Tibial nerve (tissue), 4 donors: ENCODE results near the gene PPP1R16B. TPM values are rescaled to one million over a fixed set of nuclear protein-coding genes. Genes with fewer than 3 reads are reported as not detected.

ENCODE experiments used
- DNase-seq, 2 donors: peaks; one replicate each; pipeline ENCODE4 v3.0.0-alpha.2; 2019; ENCODE audit warnings: low spot score in 2 of 2
- H3K27ac ChIP-seq, 4 donors: fragments of 200-600 bp; sonication (generic) in 3 of 4; one replicate each; pipeline ENCODE4 v1.5.1; 2017 to 2019; ENCODE audit warnings: mild to moderate bottlenecking in 1 of 4
- H3K27me3 ChIP-seq, 2 donors: fragments of 200-600 bp; sonication (generic) in 1 of 2; one replicate each; pipeline versions ENCODE4 v1.5.1 to v1.6.0; 2017 to 2019
- H3K36me3 ChIP-seq, 3 donors: fragments of 200-600 bp; sonication (generic); one replicate each; pipeline ENCODE4 v1.5.1; 2018 to 2019
- H3K4me1 ChIP-seq, 4 donors: fragments of 200-600 bp; sonication (generic) in 3 of 4; one replicate each; pipeline ENCODE4 v1.5.1; 2017 to 2019
- H3K4me3 ChIP-seq, 4 donors: fragments of 200-600 bp; sonication (generic) in 3 of 4; one replicate each; pipeline ENCODE4 v1.5.1; 2017 to 2019; ENCODE audit warnings: mild to moderate bottlenecking in 1 of 4, moderate library complexity in 1 of 4
- H3K9me3 ChIP-seq, 4 donors: fragments of 200-600 bp; sonication (generic) in 3 of 4; one replicate each; pipeline ENCODE4 v1.5.1; 2017 to 2019
- EP300 ChIP-seq, 2 donors: sonication (generic); formaldehyde crosslinking; IDR thresholded peaks; one replicate each; pipeline ENCODE4 v1.6.1; 2017; ENCODE audit warnings: antibody characterized with exemption in 2 of 2, mild to moderate bottlenecking in 1 of 2
- POLR2A ChIP-seq, 2 donors: fragments of 450-650 bp; IDR thresholded peaks; one replicate each; pipeline ENCODE4 v1.6.1; 2017; ENCODE audit warnings: antibody characterized with exemption in 2 of 2, mild to moderate bottlenecking in 2 of 2, moderate library complexity in 2 of 2
- WGBS, 2 donors: methylation state at CpG; one replicate each; pipeline ENCODE4 v1.1.5; 2018; 5-methylcytosine and 5-hydroxymethylcytosine counted together
- total RNA-seq, 4 donors: library from RNA; depleted of rRNA; stranded (reverse); fragments of >200 nt; gene quantifications; one replicate each; pipeline ENCODE4 v1.1.0, GENCODE V29; 2016
- TF ChIP-seq, protein P1 (sequence below), 5 experiments: fragments of 200-600 bp in 3 of 5; fragments of 450-650 bp in 2 of 5; sonication (generic) in 3 of 5; IDR thresholded peaks; one replicate each; pipeline ENCODE4 v1.5.1; 2016 to 2019; ENCODE audit warnings: antibody characterized with exemption in 5 of 5, mild to moderate bottlenecking in 3 of 5, moderate library complexity in 2 of 5

Gene PPP1R16B
- total RNA-seq = 1 to 10 TPM; 2.1 to 5.7 (median 4.6) TPM

GRCh38 chr20:38805502-38805957, at the start of gene PPP1R16B:
Gene PPP1R16B (plus strand): TSS chr20:38805697. CDS start chr20:38835926, 30,229 bp downstream.
- 1 to 2% methylated on average over 25 to 31 of the region's 40 CpGs for WGBS, 2 donors
- TF ChIP-seq EP300 (IDR thresholded peaks at IDR 0.05) (no peak), POLR2A (IDR thresholded peaks at IDR 0.05) (peak in 1 of 2 donors; percentile 37)
- TF ChIP-seq, protein P1, sequence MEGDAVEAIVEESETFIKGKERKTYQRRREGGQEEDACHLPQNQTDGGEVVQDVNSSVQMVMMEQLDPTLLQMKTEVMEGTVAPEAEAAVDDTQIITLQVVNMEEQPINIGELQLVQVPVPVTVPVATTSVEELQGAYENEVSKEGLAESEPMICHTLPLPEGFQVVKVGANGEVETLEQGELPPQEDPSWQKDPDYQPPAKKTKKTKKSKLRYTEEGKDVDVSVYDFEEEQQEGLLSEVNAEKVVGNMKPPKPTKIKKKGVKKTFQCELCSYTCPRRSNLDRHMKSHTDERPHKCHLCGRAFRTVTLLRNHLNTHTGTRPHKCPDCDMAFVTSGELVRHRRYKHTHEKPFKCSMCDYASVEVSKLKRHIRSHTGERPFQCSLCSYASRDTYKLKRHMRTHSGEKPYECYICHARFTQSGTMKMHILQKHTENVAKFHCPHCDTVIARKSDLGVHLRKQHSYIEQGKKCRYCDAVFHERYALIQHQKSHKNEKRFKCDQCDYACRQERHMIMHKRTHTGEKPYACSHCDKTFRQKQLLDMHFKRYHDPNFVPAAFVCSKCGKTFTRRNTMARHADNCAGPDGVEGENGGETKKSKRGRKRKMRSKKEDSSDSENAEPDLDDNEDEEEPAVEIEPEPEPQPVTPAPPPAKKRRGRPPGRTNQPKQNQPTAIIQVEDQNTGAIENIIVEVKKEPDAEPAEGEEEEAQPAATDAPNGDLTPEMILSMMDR (IDR thresholded peaks at IDR 0.05) = no peak
- Histone ChIP-seq H3K27me3 (peaks cover 0 to 41% of the 10 kb centered on the region in 2 donors), H3K9me3 (no peaks in the 10 kb centered on the region), H3K36me3 (no peaks in the 10 kb centered on the region), H3K4me1 (peaks cover 0 to 28% (median 9%) of the 10 kb centered on the region in 4 donors), H3K4me3 (peak within 1 kb of the TSS; percentile 42 to 58 (median 57)), H3K27ac (peak within 1 kb of the TSS in 3 of 4 donors; percentile 58 to 82 (median 76))
- DNase-seq = no peak

GRCh38 chr20:38757145-38757775, 48.2 kb upstream of the PPP1R16B start:
- no peaks in the 10 kb centered on the region for H3K4me1 ChIP-seq
- TF ChIP-seq POLR2A (IDR thresholded peaks at IDR 0.05) (no peak), EP300 (IDR thresholded peaks at IDR 0.05) (no peak)
- TF ChIP-seq, protein P1 (IDR thresholded peaks at IDR 0.05) = no peak
- H3K4me3 ChIP-seq = no peak overlapping the region
- peaks cover 0 to 93% (median 0%) of the 10 kb centered on the region in 3 donors for H3K36me3 ChIP-seq
- no peaks in the 10 kb centered on the region for H3K27me3 ChIP-seq
- no peaks in the 10 kb centered on the region for H3K9me3 ChIP-seq
- WGBS, 2 donors = 64 to 75% methylated on average over 7 of the region's 7 CpGs
- no peak overlapping the region for H3K27ac ChIP-seq
- no peak for DNase-seq

DNA sequence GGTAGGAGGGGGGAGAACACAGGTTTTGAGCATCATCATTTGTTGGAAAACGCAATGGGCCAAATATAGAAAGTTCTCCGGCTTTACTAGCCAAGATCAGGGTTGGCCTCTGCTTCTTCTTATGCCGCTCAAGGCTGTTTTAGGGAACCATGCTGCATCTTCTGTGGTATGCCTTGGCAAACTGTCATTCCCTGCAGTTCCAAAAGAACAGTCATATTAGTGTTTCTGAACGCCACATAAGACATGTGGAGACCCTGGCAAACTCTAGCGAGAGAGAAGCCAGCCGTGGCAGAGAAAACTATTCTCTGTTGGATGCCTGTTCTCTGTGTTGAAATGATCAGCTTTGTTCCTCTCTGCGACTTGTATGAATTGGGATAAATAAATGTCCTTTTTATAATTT, 46.4 kb upstream of the PPP1R16B start:
- Histone ChIP-seq H3K27ac (no peak overlapping the region), H3K36me3 (peaks cover 0 to 96% (median 0%) of the 10 kb centered on the region in 3 donors), H3K4me1 (no peaks in the 10 kb centered on the region), H3K27me3 (no peaks in the 10 kb centered on the region), H3K9me3 (no peaks in the 10 kb centered on the region), H3K4me3 (no peak overlapping the region)
- TF ChIP-seq EP300 (IDR thresholded peaks at IDR 0.05) = no peak
- no peak for TF ChIP-seq POLR2A (IDR thresholded peaks at IDR 0.05)
- TF ChIP-seq, protein P1 (IDR thresholded peaks at IDR 0.05) = no peak
- DNase-seq = no peak
- WGBS, 2 donors = 72 to 89% methylated on average over 6 to 7 of the region's 7 CpGs

DNA sequence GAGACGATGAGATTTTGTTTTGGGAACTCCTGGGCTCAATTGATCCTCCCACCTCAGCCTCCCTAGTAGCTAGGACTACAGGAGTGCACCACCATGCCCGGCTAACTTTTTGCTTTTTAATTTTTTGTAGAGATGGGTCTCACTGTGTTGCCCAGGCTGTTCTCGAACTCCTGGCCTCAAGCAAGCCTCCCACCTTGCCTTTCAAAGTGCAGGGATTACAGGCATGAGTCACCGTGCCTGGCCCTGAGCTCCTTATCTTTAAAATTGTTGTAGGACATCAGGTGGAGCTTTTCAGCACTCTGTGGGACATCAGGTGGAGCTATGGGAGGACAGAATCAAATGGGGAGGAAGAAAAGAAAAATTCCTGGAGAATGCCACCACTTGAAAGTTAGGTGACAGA, 44.5 kb upstream of the PPP1R16B start:
- Histone ChIP-seq H3K4me3 (no peak overlapping the region), H3K27me3 (no peaks in the 10 kb centered on the region), H3K4me1 (peaks cover 0 to 6% (median 0%) of the 10 kb centered on the region in 4 donors), H3K27ac (no peak overlapping the region), H3K36me3 (peaks cover 0 to 96% (median 0%) of the 10 kb centered on the region in 3 donors), H3K9me3 (no peaks in the 10 kb centered on the region)
- DNase-seq = no peak
- no peak for TF ChIP-seq EP300 (IDR thresholded peaks at IDR 0.05)
- WGBS, 2 donors = 92 to 97% methylated on average over 4 of the region's 4 CpGs

DNA sequence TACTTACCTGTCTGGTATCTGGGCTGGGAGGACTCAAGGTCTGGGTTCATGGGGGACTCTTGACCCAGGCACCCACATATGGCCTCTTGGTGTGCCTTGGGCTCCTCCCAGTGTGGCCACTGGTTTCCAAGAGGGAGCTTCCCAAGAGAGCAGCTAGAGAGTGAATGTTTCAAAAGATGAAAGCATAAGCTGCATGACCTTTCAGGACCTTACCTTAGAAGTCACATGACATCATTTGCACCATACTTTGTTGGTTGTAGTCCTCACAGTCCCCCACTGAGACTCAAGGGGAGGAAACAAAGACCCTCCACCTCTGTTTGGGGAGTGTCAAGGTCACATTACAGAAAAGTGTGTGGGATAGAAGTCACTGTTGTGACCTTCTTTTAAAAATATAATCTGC, 43.3 kb upstream of the PPP1R16B start:
- TF ChIP-seq EP300 (IDR thresholded peaks at IDR 0.05) (no peak), POLR2A (IDR thresholded peaks at IDR 0.05) (no peak)
- TF ChIP-seq, protein P1 (IDR thresholded peaks at IDR 0.05) = no peak
- DNase-seq = no peak
- H3K36me3 ChIP-seq = peaks cover 0 to 96% (median 0%) of the 10 kb centered on the region in 3 donors

More for the DNA sequence above, 43.3 kb upstream of the PPP1R16B start:
- Histone ChIP-seq H3K27ac (no peak overlapping the region), H3K9me3 (no peaks in the 10 kb centered on the region), H3K27me3 (no peaks in the 10 kb centered on the region), H3K4me3 (no peak overlapping the region), H3K4me1 (peaks cover 0 to 6% (median 0%) of the 10 kb centered on the region in 4 donors)
